ENCODE results near the gene PCED1B. TPM values are rescaled to one million over a fixed set of nuclear protein-coding genes. Genes with fewer than 3 reads are reported as not detected.

PCED1B gene
- total and polyA plus RNA-seq, 9 donors: 0.22 to 0.94 (median 0.53) TPM

DNA sequence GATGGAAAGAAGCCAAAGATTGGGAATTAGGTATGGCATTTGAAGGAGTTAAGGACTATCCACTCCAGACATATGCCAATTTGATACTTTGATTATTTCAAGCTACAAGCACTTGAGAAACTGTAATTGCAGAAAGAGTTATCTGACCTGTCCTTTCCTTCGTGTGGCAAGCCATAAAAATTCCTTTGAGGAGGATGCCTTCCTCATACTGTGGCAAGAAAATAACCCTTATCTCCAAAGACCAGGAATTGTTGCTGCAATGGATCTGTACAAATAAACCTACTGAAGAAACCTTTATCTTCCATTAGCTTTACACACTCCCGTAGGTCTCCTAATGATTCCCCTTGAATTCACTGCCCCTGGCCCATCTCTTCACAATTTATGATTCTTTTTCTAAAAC is 165.4 kb downstream of the PCED1B start:
- WGBS (ENCODE audit: insufficient coverage): 42% methylated on average over 1 of the region's 2 CpGs
- no peak overlapping the region for H3K27ac ChIP-seq (ENCODE audit: low read length)

DNA sequence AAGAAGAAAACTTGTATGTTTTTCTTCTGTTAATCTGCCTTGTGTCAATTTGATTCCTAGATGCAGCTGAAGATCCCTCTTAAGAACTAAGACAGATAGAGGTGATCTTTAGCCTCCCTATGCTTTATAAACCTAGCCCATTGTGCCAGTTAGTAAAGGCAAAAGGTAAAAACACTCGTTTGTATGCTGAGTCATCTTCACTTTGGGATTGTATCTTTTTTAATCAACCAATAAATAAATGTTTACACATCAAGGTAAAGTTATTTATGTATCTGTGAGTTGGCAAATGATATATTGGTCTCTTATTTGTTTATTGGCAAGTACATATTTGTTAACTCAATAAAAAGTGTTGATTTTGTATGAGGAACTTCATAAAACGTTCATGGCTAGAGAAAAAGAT is 166.2 kb downstream of the PCED1B start:
- Histone ChIP-seq H3K4me1 (ENCODE audit: control insufficient read depth, insufficient read depth, low read length) (no peaks in the 10 kb centered on the region), H3K27ac (ENCODE audit: low read length) (no peak overlapping the region), H3K27me3 (ENCODE audit: control insufficient read depth, insufficient read depth, low read length) (no peaks in the 10 kb centered on the region), H3K4me3 (ENCODE audit: low read length) (no peak overlapping the region), H3K36me3 (ENCODE audit: control insufficient read depth, insufficient read depth, low read length) (no peaks in the 10 kb centered on the region), H3K9me3 (replicated peaks; ENCODE audit: control insufficient read depth, low read depth, low read length) (no peaks in the 10 kb centered on the region)
- DNase-seq: no peak
- WGBS (ENCODE audit: insufficient coverage): no CpG with 5 or more reads among the region's 2 CpGs

More for the DNA sequence above, 165.4 kb downstream of the PCED1B start:
- Histone ChIP-seq H3K9me3 (replicated peaks; ENCODE audit: control insufficient read depth, low read depth, low read length) (no peaks in the 10 kb centered on the region), H3K4me1 (ENCODE audit: control insufficient read depth, insufficient read depth, low read length) (no peaks in the 10 kb centered on the region), H3K27me3 (ENCODE audit: control insufficient read depth, insufficient read depth, low read length) (no peaks in the 10 kb centered on the region), H3K36me3 (ENCODE audit: control insufficient read depth, insufficient read depth, low read length) (no peaks in the 10 kb centered on the region), H3K4me3 (ENCODE audit: low read length) (no peak overlapping the region)
- no peak for DNase-seq

- Histone ChIP-seq H3K9me3 (replicated peaks; ENCODE audit: control insufficient read depth, low read depth, low read length) (no peaks in the 10 kb centered on the region), H3K27ac (ENCODE audit: low read length) (no peak overlapping the region), H3K4me3 (ENCODE audit: low read length) (no peak overlapping the region), H3K36me3 (ENCODE audit: control insufficient read depth, insufficient read depth, low read length) (no peaks in the 10 kb centered on the region), H3K27me3 (ENCODE audit: control insufficient read depth, insufficient read depth, low read length) (no peaks in the 10 kb centered on the region), H3K4me1 (ENCODE audit: control insufficient read depth, insufficient read depth, low read length) (no peaks in the 10 kb centered on the region)
- 60% methylated on average over 1 of the region's 1 CpG for WGBS (ENCODE audit: insufficient coverage)
- DNase-seq: no peak
Measured at GRCh38 chr12:47247418-47247817, 168.0 kb downstream of the PCED1B start.

- WGBS (ENCODE audit: insufficient coverage): 58% methylated on average over 4 of the region's 4 CpGs
- no peaks in the 10 kb centered on the region for H3K4me1 ChIP-seq (ENCODE audit: control insufficient read depth, insufficient read depth, low read length)
- no peaks in the 10 kb centered on the region for H3K27me3 ChIP-seq (ENCODE audit: control insufficient read depth, insufficient read depth, low read length)
- no peak overlapping the region for H3K4me3 ChIP-seq (ENCODE audit: low read length)
- no peak overlapping the region for H3K27ac ChIP-seq (ENCODE audit: low read length)
- H3K36me3 ChIP-seq (ENCODE audit: control insufficient read depth, insufficient read depth, low read length): no peaks in the 10 kb centered on the region
- no peak for DNase-seq
- H3K9me3 ChIP-seq (replicated peaks; ENCODE audit: control insufficient read depth, low read depth, low read length): no peaks in the 10 kb centered on the region
Measured at GRCh38 chr12:47249082-47249481, 169.7 kb downstream of the PCED1B start.

DNA sequence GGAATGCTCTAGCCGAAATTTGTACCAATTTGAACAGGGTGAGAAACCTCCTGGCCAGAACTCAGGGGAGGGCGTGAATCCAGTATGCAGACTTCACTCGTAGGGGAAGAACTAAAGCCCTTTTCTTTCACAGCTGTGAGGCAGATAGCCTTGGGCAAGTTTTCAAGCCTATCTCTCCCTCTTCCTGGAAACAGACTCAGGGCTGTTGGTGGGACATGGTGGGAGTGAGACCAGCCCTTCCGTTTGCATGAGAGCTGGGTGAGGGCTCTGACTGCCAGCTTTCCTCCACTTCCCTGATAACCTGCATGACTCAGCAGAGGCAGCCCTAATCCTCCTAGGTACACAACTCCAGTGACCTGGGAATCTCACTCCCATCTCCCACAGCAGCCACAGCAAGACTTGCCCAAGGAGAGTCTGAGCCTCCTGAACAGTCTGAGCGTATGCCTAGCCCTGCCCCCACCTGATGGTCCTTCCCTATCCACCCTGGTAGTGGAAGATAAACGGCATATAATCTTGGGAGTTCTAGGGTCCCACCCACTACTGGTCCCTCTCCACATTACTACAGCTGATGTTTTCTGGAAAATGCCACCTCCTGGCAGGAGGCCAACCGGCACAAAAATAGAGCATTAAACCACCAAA is 170.4 kb downstream of the PCED1B start:
- Histone ChIP-seq H3K4me3 (ENCODE audit: low read length) (no peak overlapping the region), H3K36me3 (ENCODE audit: control insufficient read depth, insufficient read depth, low read length) (no peaks in the 10 kb centered on the region), H3K27me3 (ENCODE audit: control insufficient read depth, insufficient read depth, low read length) (no peaks in the 10 kb centered on the region), H3K27ac (ENCODE audit: low read length) (no peak overlapping the region), H3K4me1 (ENCODE audit: control insufficient read depth, insufficient read depth, low read length) (no peaks in the 10 kb centered on the region), H3K9me3 (replicated peaks; ENCODE audit: control insufficient read depth, low read depth, low read length) (no peaks in the 10 kb centered on the region)
- 96% methylated on average over 4 of the region's 7 CpGs for whole genome bisulfite sequencing (ENCODE audit: insufficient coverage)
- DNase-seq: no peak

GRCh38 chr12:47251919-47252318 is 172.5 kb downstream of the PCED1B start:
- no peaks in the 10 kb centered on the region for H3K27me3 ChIP-seq (ENCODE audit: control insufficient read depth, insufficient read depth, low read length)
- H3K27ac ChIP-seq (ENCODE audit: low read length): no peak overlapping the region
- no peak overlapping the region for H3K4me3 ChIP-seq (ENCODE audit: low read length)
- no CpG with 5 or more reads among the region's 3 CpGs for WGBS (ENCODE audit: insufficient coverage)
- no peak for DNase-seq
- no peaks in the 10 kb centered on the region for H3K9me3 ChIP-seq (replicated peaks; ENCODE audit: control insufficient read depth, low read depth, low read length)
- H3K4me1 ChIP-seq (ENCODE audit: control insufficient read depth, insufficient read depth, low read length): no peaks in the 10 kb centered on the region
- H3K36me3 ChIP-seq (ENCODE audit: control insufficient read depth, insufficient read depth, low read length): no peaks in the 10 kb centered on the region

DNA sequence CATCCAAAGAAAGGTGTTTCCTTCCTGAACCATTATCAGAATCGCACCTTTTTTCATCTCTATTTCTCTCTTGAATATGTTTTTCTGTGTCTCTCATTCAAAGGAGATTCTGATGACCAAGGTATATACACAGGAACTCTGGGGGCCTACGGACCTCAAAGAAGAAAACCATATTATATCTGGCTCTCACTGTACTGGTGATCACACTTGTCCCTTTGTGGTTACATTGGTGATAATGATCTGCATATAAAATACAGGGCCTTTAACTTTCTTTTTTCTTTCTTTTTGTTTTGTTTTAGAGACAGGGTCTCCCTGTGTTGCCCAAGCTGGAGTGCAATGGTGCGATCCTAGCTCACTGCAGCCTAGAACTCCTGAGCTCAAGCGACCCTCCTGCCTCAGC is 185.5 kb downstream of the PCED1B start:
- no peak overlapping the region for H3K27ac ChIP-seq (ENCODE audit: low read length)
- no peaks in the 10 kb centered on the region for H3K27me3 ChIP-seq (ENCODE audit: control insufficient read depth, insufficient read depth, low read length)
- no peaks in the 10 kb centered on the region for H3K4me1 ChIP-seq (ENCODE audit: control insufficient read depth, insufficient read depth, low read length)
- H3K9me3 ChIP-seq (replicated peaks; ENCODE audit: control insufficient read depth, low read depth, low read length): no peaks in the 10 kb centered on the region
- H3K4me3 ChIP-seq (ENCODE audit: low read length): no peak overlapping the region
- DNase-seq: no peak
- WGBS (ENCODE audit: insufficient coverage): no CpG with 5 or more reads among the region's 4 CpGs
- H3K36me3 ChIP-seq (ENCODE audit: control insufficient read depth, insufficient read depth, low read length): no peaks in the 10 kb centered on the region

DNA sequence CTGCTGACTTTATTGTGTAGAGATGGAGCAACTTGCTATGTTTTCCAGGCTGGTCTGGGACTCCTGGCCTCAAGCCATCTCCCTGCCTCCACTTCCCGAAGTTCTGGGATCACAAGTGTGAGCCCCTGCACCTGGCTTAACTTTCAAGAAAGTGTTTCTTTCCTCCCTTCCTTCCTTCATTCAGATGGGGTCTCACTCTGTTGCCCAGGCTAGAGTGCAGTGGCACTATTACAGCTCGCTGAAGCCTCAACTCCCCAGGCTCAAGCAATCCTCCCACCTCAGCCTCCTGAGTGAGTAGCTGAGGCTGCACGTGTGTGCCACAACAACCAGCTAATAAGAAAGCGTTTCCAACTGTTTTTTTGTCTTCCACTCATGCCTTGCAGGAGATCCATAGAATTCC is 186.0 kb downstream of the PCED1B start:
- Histone ChIP-seq H3K27me3 (ENCODE audit: control insufficient read depth, insufficient read depth, low read length) (no peaks in the 10 kb centered on the region), H3K36me3 (ENCODE audit: control insufficient read depth, insufficient read depth, low read length) (no peaks in the 10 kb centered on the region), H3K4me1 (ENCODE audit: control insufficient read depth, insufficient read depth, low read length) (no peaks in the 10 kb centered on the region), H3K9me3 (replicated peaks; ENCODE audit: control insufficient read depth, low read depth, low read length) (no peaks in the 10 kb centered on the region), H3K4me3 (ENCODE audit: low read length) (no peak overlapping the region), H3K27ac (ENCODE audit: low read length) (no peak overlapping the region)
- 64% methylated on average over 2 of the region's 4 CpGs for WGBS (ENCODE audit: insufficient coverage)
- DNase-seq: no peak

GRCh38 chr12:47267571-47267970 is 188.2 kb downstream of the PCED1B start:
- Histone ChIP-seq H3K27me3 (ENCODE audit: control insufficient read depth, insufficient read depth, low read length) (no peaks in the 10 kb centered on the region), H3K27ac (ENCODE audit: low read length) (no peak overlapping the region), H3K4me3 (ENCODE audit: low read length) (no peak overlapping the region), H3K9me3 (replicated peaks; ENCODE audit: control insufficient read depth, low read depth, low read length) (no peaks in the 10 kb centered on the region), H3K36me3 (ENCODE audit: control insufficient read depth, insufficient read depth, low read length) (no peaks in the 10 kb centered on the region), H3K4me1 (ENCODE audit: control insufficient read depth, insufficient read depth, low read length) (no peaks in the 10 kb centered on the region)
- no CpG with 5 or more reads among the region's 4 CpGs for WGBS (ENCODE audit: insufficient coverage)
- no peak for DNase-seq

DNA sequence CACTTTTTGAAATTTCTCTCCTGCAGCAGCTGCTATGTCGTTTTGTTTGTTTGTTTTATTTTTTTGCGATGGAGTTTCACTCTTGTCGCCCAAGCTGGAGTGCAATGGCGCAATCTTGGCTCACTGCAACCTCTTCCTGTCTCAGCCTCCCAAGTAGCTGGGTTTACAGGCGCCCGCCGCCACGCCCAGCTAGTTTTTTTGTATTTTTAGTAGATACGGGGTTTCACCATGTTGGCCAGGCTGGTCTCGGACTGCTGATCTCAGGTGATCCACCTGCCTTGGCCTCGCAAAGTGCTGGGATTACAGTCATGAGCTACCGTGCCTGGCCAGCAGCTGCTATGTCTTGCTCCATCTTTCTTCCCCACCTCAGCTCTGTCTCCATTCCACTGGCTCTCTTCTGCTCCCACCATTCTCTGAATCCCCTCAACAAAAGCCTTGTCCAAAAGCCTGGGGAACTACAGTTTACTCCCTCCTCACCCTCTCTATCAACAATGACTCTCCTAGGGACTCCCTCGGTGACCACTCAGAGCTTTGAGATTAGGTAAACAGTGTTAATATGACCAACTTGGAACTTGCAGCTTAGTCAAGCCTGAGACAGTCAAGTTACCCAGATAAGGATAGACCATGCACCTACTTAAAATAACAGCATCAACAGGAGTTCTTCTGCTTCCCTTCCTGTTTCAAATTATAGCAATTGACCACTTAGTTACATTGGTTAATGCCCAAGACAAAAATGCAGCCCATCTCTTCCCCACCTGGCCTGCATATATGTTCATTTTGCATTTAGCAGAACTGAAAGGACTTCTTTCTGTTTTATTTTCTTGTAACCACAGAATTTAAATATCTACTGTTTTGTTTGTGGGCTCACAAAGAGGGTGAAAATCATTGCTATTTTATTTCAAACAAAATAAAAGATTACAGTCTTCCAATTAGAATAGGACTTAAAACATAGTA is 189.4 kb downstream of the PCED1B start:
- WGBS (ENCODE audit: insufficient coverage): 93% methylated on average over 8 of the region's 13 CpGs
- Histone ChIP-seq H3K9me3 (replicated peaks; ENCODE audit: control insufficient read depth, low read depth, low read length) (no peaks in the 10 kb centered on the region), H3K4me1 (ENCODE audit: control insufficient read depth, insufficient read depth, low read length) (no peaks in the 10 kb centered on the region), H3K27me3 (ENCODE audit: control insufficient read depth, insufficient read depth, low read length) (no peaks in the 10 kb centered on the region), H3K27ac (ENCODE audit: low read length) (no peak overlapping the region), H3K36me3 (ENCODE audit: control insufficient read depth, insufficient read depth, low read length) (no peaks in the 10 kb centered on the region), H3K4me3 (ENCODE audit: low read length) (no peak overlapping the region)
- no peak for DNase-seq
